Immature natural killer cell (primary cell): ENCODE data around the gene PDE4D. TPM values are rescaled to one million over a fixed set of nuclear protein-coding genes. Genes with fewer than 3 reads are reported as not detected.
"Not testable (repeated sequence)": the region's sequence is repeated elsewhere in the genome, so short reads cannot be mapped to it uniquely, and the experiment has no call there.

Experiments used
- DNase-seq, 3 donors: peaks; one replicate each; pipeline ENCODE4 v3.0.0; 2022; ENCODE audit warnings: mixed read lengths in 1 of 3
- H3K27ac Mint-ChIP-seq, 6 donors: one replicate each; pipeline ENCODE4 v1.8.0; 2020; ENCODE audit warnings: mixed read lengths in 6 of 6, mild to moderate bottlenecking in 5 of 6, inconsistent platforms in 4 of 6, moderate library complexity in 3 of 6
- H3K27me3 Mint-ChIP-seq, 3 donors: one replicate each; pipeline ENCODE4 v1.8.0; 2020 to 2021; ENCODE audit warnings: low read depth in 3 of 3, mild to moderate bottlenecking in 3 of 3, mixed read lengths in 3 of 3, moderate library complexity in 3 of 3, inconsistent platforms in 1 of 3
- H3K36me3 Mint-ChIP-seq, 3 donors: one replicate each; pipeline ENCODE4 v1.8.0; 2020; ENCODE audit warnings: mixed read lengths in 3 of 3, inconsistent platforms in 2 of 3, mild to moderate bottlenecking in 2 of 3
- H3K4me1 Mint-ChIP-seq, 2 donors: one replicate each; pipeline ENCODE4 v1.8.0; 2020; ENCODE audit warnings: inconsistent platforms in 2 of 2, mild to moderate bottlenecking in 2 of 2, mixed read lengths in 2 of 2, moderate library complexity in 1 of 2
- H3K4me3 Mint-ChIP-seq, 5 donors: one replicate each; pipeline ENCODE4 v1.8.0; 2020; ENCODE audit warnings: mild to moderate bottlenecking in 5 of 5, mixed read lengths in 5 of 5, inconsistent platforms in 3 of 5, moderate library complexity in 3 of 5
- H3K9me3 Mint-ChIP-seq, 6 donors: one replicate each; pipeline ENCODE4 v1.8.0; 2020; ENCODE audit warnings: mild to moderate bottlenecking in 6 of 6, mixed read lengths in 6 of 6, inconsistent platforms in 4 of 6, moderate library complexity in 3 of 6
- polyA plus RNA-seq, 3 donors: library from polyadenylated mRNA; unstranded; fragments of 300-500 nt; fragmentation: Illumina TruSeq; gene quantifications; one replicate each; pipeline ENCODE4 v1.2.3, GENCODE V29; 2021

The PDE4D gene
- polyA plus RNA-seq, 3 donors from 2014 or later = 10.7 to 15.4 (median 12.6) TPM

- no peak overlapping the region for H3K27ac Mint-ChIP-seq
- H3K4me3 Mint-ChIP-seq = no peak overlapping the region
- DNase-seq = no peak
- peaks cover 26 to 41% (median 30%) of the 10 kb centered on the region in 3 donors for H3K36me3 Mint-ChIP-seq
- H3K27me3 Mint-ChIP-seq = peaks cover 0 to 6% (median 4%) of the 10 kb centered on the region in 3 donors
- H3K4me1 Mint-ChIP-seq = no peaks in the 10 kb centered on the region
- no peaks in the 10 kb centered on the region for H3K9me3 Mint-ChIP-seq
These were observed 918.9 kb downstream of the PDE4D start for GRCh38 chr5:58974601-58975000.

- no peaks in the 10 kb centered on the region for H3K4me1 Mint-ChIP-seq
- no peak overlapping the region for H3K27ac Mint-ChIP-seq
- DNase-seq = no peak
- H3K27me3 Mint-ChIP-seq = peaks cover 0 to 6% (median 4%) of the 10 kb centered on the region in 3 donors
- H3K4me3 Mint-ChIP-seq = no peak overlapping the region
- H3K36me3 Mint-ChIP-seq = peaks cover 26 to 41% (median 30%) of the 10 kb centered on the region in 3 donors
- H3K9me3 Mint-ChIP-seq = no peaks in the 10 kb centered on the region
These were observed 919.4 kb downstream of the PDE4D start for GRCh38 chr5:58974083-58974482.

DNA sequence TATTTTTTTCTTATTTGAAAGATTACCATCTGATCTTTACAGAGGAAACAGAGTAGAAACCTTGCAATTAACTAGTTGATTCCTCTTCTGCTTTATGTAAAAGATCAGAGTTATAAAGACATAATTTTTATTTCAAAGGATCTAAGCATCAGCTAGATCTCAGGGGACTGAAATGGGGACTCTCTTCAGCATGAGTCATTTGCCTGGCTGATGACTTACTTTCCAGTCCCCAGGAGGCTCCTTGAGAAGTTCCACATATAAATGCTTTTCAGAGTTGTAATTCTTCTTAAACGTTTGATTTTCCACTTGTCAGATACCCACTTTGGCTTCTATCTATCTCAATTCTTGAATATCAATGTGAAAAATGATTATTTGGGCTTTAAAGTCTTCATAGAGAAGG is 921.2 kb downstream of the PDE4D start:
- Mint-ChIP-seq H3K27ac (no peak overlapping the region), H3K36me3 (peaks cover 26 to 41% (median 30%) of the 10 kb centered on the region in 3 donors), H3K9me3 (no peaks in the 10 kb centered on the region), H3K4me1 (no peaks in the 10 kb centered on the region), H3K4me3 (no peak overlapping the region), H3K27me3 (peaks cover 0 to 6% (median 4%) of the 10 kb centered on the region in 3 donors)
- DNase-seq = no peak

DNA sequence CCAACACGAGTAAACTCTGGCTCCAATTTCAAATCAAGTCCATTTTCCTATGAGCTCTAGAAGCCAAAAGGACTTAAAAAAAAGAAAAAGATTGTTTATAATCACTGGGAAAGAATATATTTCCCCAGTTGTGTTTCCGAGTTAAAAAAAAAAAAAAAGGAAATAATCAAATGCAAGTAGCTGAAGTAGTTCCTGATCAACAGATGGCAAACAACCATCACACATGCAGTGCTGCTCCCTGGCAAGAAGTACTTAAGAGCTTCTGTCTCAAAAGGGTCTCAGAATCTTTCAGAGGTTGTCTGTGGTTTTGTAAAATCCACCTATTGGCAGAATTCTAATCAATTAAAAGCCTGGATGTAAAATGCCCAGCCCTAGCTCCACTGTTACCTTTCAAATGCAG is 922.8 kb downstream of the PDE4D start:
- Mint-ChIP-seq H3K27me3 (peaks cover 0 to 6% (median 4%) of the 10 kb centered on the region in 3 donors), H3K4me1 (peaks cover 0 to 7% of the 10 kb centered on the region in 2 donors), H3K27ac (peak overlapping the region in 1 of 6 donors; percentile 4), H3K9me3 (no peaks in the 10 kb centered on the region), H3K36me3 (peaks cover 19 to 26% (median 26%) of the 10 kb centered on the region in 3 donors), H3K4me3 (no peak overlapping the region)
- DNase-seq = no peak

DNA sequence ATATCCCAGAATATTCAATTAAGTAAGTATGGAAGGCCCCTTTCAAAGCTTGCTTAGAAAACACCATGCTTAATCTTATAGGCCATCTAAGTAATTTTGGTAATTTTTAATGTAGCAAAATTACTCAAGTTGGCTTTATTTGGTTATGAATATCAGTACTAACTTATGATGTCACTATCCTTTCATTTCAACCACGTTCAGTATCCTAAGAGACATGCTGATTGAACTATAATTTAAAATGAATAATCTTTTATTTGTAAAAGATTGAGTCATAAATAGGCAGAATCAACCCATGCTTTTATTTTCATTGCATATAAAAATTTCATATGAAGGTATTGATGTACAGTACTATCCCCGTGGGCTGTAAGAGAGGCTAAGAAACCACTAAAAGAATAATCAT is 923.7 kb downstream of the PDE4D start:
- no peak for DNase-seq
- Mint-ChIP-seq H3K4me3 (no peak overlapping the region), H3K4me1 (peaks cover 0 to 8% of the 10 kb centered on the region in 2 donors), H3K9me3 (no peaks in the 10 kb centered on the region), H3K27me3 (peaks cover 0 to 6% (median 3%) of the 10 kb centered on the region in 3 donors), H3K27ac (peak overlapping the region in 1 of 6 donors; percentile 73), H3K36me3 (peaks cover 13 to 19% (median 19%) of the 10 kb centered on the region in 3 donors)

GRCh38 chr5:58969253-58969652 is 924.3 kb downstream of the PDE4D start:
- no peak overlapping the region for H3K27ac Mint-ChIP-seq
- peaks cover 0 to 8% of the 10 kb centered on the region in 2 donors for H3K4me1 Mint-ChIP-seq
- peaks cover 0 to 6% (median 0%) of the 10 kb centered on the region in 3 donors for H3K27me3 Mint-ChIP-seq
- no peak overlapping the region for H3K4me3 Mint-ChIP-seq
- H3K9me3 Mint-ChIP-seq = no peaks in the 10 kb centered on the region
- DNase-seq = no peak
- H3K36me3 Mint-ChIP-seq = peaks cover 11 to 15% (median 15%) of the 10 kb centered on the region in 3 donors

DNA sequence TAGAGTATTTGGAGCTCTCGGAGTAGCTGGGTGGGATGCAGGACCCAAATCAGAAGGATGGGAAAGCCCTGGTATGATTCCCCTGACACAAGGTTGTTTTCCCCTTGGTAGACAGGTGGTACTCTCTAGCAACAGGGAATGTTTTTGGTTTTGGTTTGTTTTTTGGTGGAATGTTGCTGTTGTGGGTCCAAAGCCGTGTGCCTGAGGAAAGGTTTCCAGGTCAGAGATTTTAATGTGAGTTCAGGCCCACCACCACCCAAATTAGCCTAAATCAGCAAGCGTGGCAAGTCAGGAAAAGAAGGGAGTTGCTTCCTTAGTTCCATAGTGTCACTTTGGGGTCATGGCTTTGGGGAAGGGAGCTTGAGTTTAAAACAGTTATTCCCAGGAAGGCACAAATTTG is 925.2 kb downstream of the PDE4D start:
- Mint-ChIP-seq H3K4me3 (no peak overlapping the region), H3K27me3 (peaks cover 0 to 6% (median 1%) of the 10 kb centered on the region in 3 donors), H3K27ac (peak overlapping the region in 1 of 6 donors; percentile 17), H3K36me3 (peaks cover 6% of the 10 kb centered on the region in 3 donors), H3K4me1 (peaks cover 0 to 8% of the 10 kb centered on the region in 2 donors), H3K9me3 (no peaks in the 10 kb centered on the region)
- no peak for DNase-seq

- Mint-ChIP-seq H3K4me1 (peaks cover 0 to 8% of the 10 kb centered on the region in 2 donors), H3K4me3 (no peak overlapping the region), H3K36me3 (peaks cover 0 to under 1% (median under 1%) of the 10 kb centered on the region in 3 donors), H3K9me3 (no peaks in the 10 kb centered on the region), H3K27me3 (peaks cover 0 to 3% (median 1%) of the 10 kb centered on the region in 3 donors), H3K27ac (no peak overlapping the region)
- no peak for DNase-seq
These were observed 925.8 kb downstream of the PDE4D start for GRCh38 chr5:58967597-58968281.

DNA sequence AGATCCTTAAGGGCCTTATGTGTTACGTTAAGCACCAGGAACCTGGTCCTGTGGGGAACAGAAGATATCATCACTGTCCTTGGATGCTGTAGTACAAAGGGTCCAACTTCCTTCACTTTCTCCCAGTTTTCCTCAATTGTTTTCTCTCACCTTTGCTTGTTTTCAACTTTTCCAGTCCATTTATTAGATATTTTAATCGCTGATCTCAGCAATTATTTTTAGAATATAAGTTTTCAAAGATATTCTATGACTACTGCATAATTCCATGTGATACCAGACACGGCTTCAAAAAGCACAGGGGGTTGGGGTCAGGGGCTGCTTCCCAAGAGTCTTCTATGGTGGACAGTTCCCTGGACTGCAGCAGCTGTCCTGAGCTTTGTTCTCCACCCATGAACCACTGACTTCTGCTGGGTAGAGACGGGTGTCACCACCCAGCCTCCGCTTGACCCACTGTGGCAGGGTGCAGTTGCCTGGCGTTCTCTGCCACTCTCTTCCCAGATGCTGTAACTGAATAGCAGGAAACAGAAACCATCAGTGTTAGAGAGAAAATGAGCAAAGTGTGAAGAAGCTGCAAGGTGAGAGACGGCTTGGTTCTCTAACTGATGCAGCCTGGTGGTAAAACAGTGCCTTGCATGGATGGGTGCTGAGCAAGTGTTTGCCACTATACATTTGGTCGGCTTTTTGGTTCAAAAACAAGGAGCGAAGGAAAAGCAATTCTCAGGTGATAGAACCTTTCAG is 927.7 kb downstream of the PDE4D start:
- H3K27ac Mint-ChIP-seq = no peak overlapping the region
- peaks cover 0 to 8% of the 10 kb centered on the region in 2 donors for H3K4me1 Mint-ChIP-seq
- no peaks in the 10 kb centered on the region for H3K9me3 Mint-ChIP-seq
- H3K4me3 Mint-ChIP-seq = no peak overlapping the region
- H3K27me3 Mint-ChIP-seq = peaks cover 0 to 4% (median 0%) of the 10 kb centered on the region in 3 donors
- peak; percentile 12 to 16 (median 14) for DNase-seq
- H3K36me3 Mint-ChIP-seq = no peaks in the 10 kb centered on the region

DNA sequence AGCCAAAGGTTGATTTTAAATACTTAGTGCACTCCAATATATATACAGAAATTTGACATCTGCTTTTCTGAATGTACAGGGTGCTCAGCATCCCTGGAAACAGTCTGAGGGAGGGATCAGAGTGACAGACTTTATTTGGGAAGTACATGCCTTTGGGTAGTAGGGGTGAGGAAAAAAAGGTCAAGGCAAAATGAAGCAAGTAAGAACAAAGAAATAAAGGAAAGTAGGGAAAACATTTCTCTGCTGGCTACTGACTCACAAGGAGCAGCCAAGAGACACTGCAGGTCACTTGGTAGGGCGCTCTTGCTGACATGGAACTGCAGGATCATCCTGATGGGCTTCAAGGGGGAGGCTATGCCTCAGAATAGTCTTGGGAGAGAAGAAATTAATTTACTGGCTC is 929.7 kb downstream of the PDE4D start:
- no peak overlapping the region for H3K4me3 Mint-ChIP-seq
- no peaks in the 10 kb centered on the region for H3K9me3 Mint-ChIP-seq
- no peak overlapping the region for H3K27ac Mint-ChIP-seq
- H3K36me3 Mint-ChIP-seq = no peaks in the 10 kb centered on the region
- H3K4me1 Mint-ChIP-seq = peaks cover 0 to 8% of the 10 kb centered on the region in 2 donors
- DNase-seq = no peak
- H3K27me3 Mint-ChIP-seq = peaks cover 0 to 4% (median 3%) of the 10 kb centered on the region in 3 donors

DNA sequence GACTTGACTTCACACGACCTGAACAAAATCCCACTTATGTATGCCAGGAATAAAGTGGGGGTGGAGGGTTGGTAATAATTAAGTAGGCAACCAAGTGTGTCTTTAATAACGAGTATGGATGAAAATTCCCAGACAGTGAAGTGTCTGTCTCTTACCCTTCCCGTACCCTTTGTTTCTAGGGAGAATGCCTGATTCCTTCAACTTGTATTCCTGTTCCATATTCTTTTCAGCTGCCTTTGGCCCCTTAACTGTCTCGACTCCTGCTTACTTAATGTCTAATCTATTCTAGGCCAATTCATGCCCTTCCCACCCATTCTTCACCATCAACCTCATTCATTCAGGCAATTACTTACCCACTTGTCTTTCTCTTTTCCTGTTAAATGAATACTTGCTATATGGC is 930.2 kb downstream of the PDE4D start:
- Mint-ChIP-seq H3K4me1 (peaks cover 0 to 8% of the 10 kb centered on the region in 2 donors), H3K4me3 (no peak overlapping the region), H3K27me3 (peaks cover 0 to 4% (median 3%) of the 10 kb centered on the region in 3 donors), H3K27ac (no peak overlapping the region), H3K9me3 (no peaks in the 10 kb centered on the region), H3K36me3 (no peaks in the 10 kb centered on the region)
- no peak for DNase-seq

- Mint-ChIP-seq H3K9me3 (no peaks in the 10 kb centered on the region), H3K4me3 (no peak overlapping the region), H3K27me3 (peaks cover 0 to 4% (median 3%) of the 10 kb centered on the region in 3 donors), H3K36me3 (no peaks in the 10 kb centered on the region), H3K4me1 (peaks cover 0 to 8% of the 10 kb centered on the region in 2 donors), H3K27ac (no peak overlapping the region)
- DNase-seq = no peak
These were observed 931.8 kb downstream of the PDE4D start for GRCh38 chr5:58961631-58962280.

DNA sequence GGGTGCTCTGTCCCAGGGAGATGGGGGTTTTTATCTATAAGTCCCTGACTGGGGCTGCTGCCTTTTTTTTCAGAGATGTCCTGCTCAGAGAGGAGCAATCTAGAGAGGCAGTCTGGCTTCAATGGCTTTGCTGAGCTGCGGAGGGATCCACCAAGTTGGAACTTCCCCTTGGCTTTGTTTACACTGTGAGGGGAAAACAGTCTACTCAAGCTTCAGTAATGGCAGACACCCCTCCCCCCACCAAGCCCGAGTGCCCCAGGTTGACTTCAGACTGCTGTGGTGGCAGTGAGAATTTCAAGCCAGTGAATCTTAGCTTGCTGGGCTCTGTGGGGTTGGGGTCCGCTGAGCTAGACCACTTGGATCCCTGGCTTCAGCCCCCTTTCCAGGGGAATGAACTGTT is 934.8 kb downstream of the PDE4D start:
- Mint-ChIP-seq H3K27ac (no peak overlapping the region), H3K4me3 (no peak overlapping the region), H3K36me3 (no peaks in the 10 kb centered on the region), H3K27me3 (peaks cover 0 to 4% (median 3%) of the 10 kb centered on the region in 3 donors), H3K4me1 (no peaks in the 10 kb centered on the region), H3K9me3 (no peaks in the 10 kb centered on the region)
- DNase-seq = no peak

GRCh38 chr5:58953218-58953617 is 940.3 kb downstream of the PDE4D start:
- not testable (repeated sequence) for H3K27ac Mint-ChIP-seq, H3K27me3 Mint-ChIP-seq, H3K9me3 Mint-ChIP-seq, H3K4me1 Mint-ChIP-seq, H3K4me3 Mint-ChIP-seq, H3K36me3 Mint-ChIP-seq, DNase-seq
